ENCODE measurements around the gene CHAD. TPM values are rescaled to one million over a fixed set of nuclear protein-coding genes. Genes with fewer than 3 reads are reported as not detected.

CHAD gene
- polyA plus RNA-seq, 1 donor (not counting 4 experiments of a cell fraction or from before 2014, with no cell fraction given): not detected

DNA sequence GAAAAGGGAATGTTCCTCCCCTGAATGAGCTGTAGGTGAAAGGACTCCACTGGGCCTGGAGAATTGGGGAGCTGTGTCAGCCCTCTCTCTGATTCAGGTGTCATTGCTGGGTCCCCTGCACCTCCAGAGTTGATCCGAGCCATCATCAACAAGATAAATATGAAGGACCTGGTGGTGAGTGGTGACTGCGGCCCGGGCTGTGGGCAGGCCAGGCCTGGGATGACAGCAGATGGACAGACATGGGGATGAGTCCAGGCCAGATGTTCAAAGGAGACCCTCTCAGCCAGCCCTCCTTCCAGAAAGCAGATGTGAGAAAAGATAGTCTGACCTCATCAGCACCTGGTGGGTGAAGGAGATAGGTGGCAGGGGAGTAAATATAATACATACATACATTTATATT is 4.6 kb downstream of the CHAD start:
- no peak overlapping the region for H2AFZ ChIP-seq (ENCODE audit: control insufficient read depth, low read length)
- TF ChIP-seq EZH2 (IDR thresholded peaks at IDR 0.05; ENCODE audit: low read length): no peak
- TF ChIP-seq, protein P1, sequence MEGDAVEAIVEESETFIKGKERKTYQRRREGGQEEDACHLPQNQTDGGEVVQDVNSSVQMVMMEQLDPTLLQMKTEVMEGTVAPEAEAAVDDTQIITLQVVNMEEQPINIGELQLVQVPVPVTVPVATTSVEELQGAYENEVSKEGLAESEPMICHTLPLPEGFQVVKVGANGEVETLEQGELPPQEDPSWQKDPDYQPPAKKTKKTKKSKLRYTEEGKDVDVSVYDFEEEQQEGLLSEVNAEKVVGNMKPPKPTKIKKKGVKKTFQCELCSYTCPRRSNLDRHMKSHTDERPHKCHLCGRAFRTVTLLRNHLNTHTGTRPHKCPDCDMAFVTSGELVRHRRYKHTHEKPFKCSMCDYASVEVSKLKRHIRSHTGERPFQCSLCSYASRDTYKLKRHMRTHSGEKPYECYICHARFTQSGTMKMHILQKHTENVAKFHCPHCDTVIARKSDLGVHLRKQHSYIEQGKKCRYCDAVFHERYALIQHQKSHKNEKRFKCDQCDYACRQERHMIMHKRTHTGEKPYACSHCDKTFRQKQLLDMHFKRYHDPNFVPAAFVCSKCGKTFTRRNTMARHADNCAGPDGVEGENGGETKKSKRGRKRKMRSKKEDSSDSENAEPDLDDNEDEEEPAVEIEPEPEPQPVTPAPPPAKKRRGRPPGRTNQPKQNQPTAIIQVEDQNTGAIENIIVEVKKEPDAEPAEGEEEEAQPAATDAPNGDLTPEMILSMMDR (optimal IDR thresholded peaks at IDR 0.05 in 1 of 3, IDR thresholded peaks at IDR 0.05 in 1 of 3, conservative IDR thresholded peaks at IDR 0.05 in 1 of 3; ENCODE audit: extremely low read depth in 1 of 3, insufficient read depth in 2 of 3, low read length in 3 of 3): no peak

DNA sequence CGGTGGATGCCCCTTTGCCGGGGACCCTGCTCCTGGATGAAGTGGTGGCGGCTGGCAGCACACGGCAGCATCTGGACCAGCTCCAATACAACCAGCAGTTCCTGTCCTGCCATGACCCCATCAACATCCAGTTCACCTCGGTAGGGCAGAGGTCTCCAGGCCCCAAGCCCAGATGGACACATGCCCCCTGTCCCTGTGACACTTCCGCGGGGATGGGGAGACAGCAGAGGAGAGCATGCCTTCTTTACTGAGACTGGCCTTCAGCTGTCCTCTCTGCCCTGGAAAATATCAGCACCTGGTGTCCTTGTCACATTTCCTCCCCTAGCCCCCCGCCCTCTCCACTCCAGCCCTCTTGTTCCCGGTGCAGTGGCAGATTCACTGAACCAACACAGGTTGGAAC is 6.2 kb downstream of the CHAD start:
- no peaks in the 10 kb centered on the region for H3K79me2 ChIP-seq (ENCODE audit: control insufficient read depth, insufficient read depth, low read length)
- peaks cover 4 to 22% of the 10 kb centered on the region in 2 experiments for H3K36me3 ChIP-seq (ENCODE audit: control insufficient read depth in 2 of 2, extremely low read depth in 1 of 2, insufficient read depth in 2 of 2, low read length in 2 of 2)
- no peak for FAIRE-seq
- dilution Hi-C loops (cut with MboI; ENCODE audit: extremely low pct_ligation_motif_present, low sequenced_read_pairs): no loop called here
- peaks cover 3% of the 10 kb centered on the region for H4K20me1 ChIP-seq (ENCODE audit: control insufficient read depth, extremely low read depth, insufficient read depth, low read length)
- TF ChIP-seq, protein P1 (optimal IDR thresholded peaks at IDR 0.05 in 1 of 3, IDR thresholded peaks at IDR 0.05 in 1 of 3, conservative IDR thresholded peaks at IDR 0.05 in 1 of 3; ENCODE audit: extremely low read depth in 1 of 3, insufficient read depth in 2 of 3, low read length in 3 of 3): no peak
- TF ChIP-seq EZH2 (IDR thresholded peaks at IDR 0.05; ENCODE audit: low read length): no peak
- no peak overlapping the region for H3K9ac ChIP-seq (ENCODE audit: control insufficient read depth, extremely low read depth, insufficient read depth, low read length)
- H3K4me1 ChIP-seq (ENCODE audit: control insufficient read depth, extremely low read depth, insufficient read depth, low read length): peaks cover 18% of the 10 kb centered on the region
- no peak overlapping the region for H2AFZ ChIP-seq (ENCODE audit: control insufficient read depth, low read length)
- no peak overlapping the region for H3K27ac ChIP-seq (ENCODE audit: control insufficient read depth, insufficient read depth, low read length)
- H3K4me3 ChIP-seq (ENCODE audit: control insufficient read depth in 2 of 3, extremely low read depth in 1 of 3, insufficient read depth in 2 of 3, low read depth in 1 of 3, low read length in 3 of 3): no peak overlapping the region
- H3K9me1 ChIP-seq (ENCODE audit: control insufficient read depth, extremely low read depth, insufficient read depth, low read length): no peaks in the 10 kb centered on the region
- H3K9me3 ChIP-seq (ENCODE audit: control insufficient read depth, low read depth, low read length): no peaks in the 10 kb centered on the region
- DNase-seq (ENCODE audit: low read depth, low spot score): no peak
- no peak overlapping the region for H3K4me2 ChIP-seq (ENCODE audit: control insufficient read depth, extremely low read depth, insufficient read depth, low read depth, low read length)
- H3K27me3 ChIP-seq (ENCODE audit: control insufficient read depth, extremely low read depth, insufficient read depth, low read length): peaks cover 2% of the 10 kb centered on the region

More for the DNA sequence above, 4.6 kb downstream of the CHAD start:
- H3K79me2 ChIP-seq (ENCODE audit: control insufficient read depth, insufficient read depth, low read length): no peaks in the 10 kb centered on the region
- no peaks in the 10 kb centered on the region for H4K20me1 ChIP-seq (ENCODE audit: control insufficient read depth, extremely low read depth, insufficient read depth, low read length)
- H3K4me1 ChIP-seq (ENCODE audit: control insufficient read depth, extremely low read depth, insufficient read depth, low read length): peaks cover 9% of the 10 kb centered on the region
- no peak overlapping the region for H3K4me2 ChIP-seq (ENCODE audit: control insufficient read depth, extremely low read depth, insufficient read depth, low read depth, low read length)
- DNase-seq (ENCODE audit: low read depth, low spot score) (no peak), FAIRE-seq (no peak)
- dilution Hi-C loops (cut with MboI; ENCODE audit: extremely low pct_ligation_motif_present, low sequenced_read_pairs): no loop called here
- H3K9ac ChIP-seq (ENCODE audit: control insufficient read depth, extremely low read depth, insufficient read depth, low read length): no peak overlapping the region
- no peaks in the 10 kb centered on the region for H3K9me1 ChIP-seq (ENCODE audit: control insufficient read depth, extremely low read depth, insufficient read depth, low read length)
- peaks cover 4 to 22% of the 10 kb centered on the region in 2 experiments for H3K36me3 ChIP-seq (ENCODE audit: control insufficient read depth in 2 of 2, extremely low read depth in 1 of 2, insufficient read depth in 2 of 2, low read length in 2 of 2)
- no peak overlapping the region for H3K27ac ChIP-seq (ENCODE audit: control insufficient read depth, insufficient read depth, low read length)
- H3K9me3 ChIP-seq (ENCODE audit: control insufficient read depth, low read depth, low read length): no peaks in the 10 kb centered on the region
- H3K4me3 ChIP-seq (ENCODE audit: control insufficient read depth in 2 of 3, extremely low read depth in 1 of 3, insufficient read depth in 2 of 3, low read depth in 1 of 3, low read length in 3 of 3): no peak overlapping the region
- H3K27me3 ChIP-seq (ENCODE audit: control insufficient read depth, extremely low read depth, insufficient read depth, low read length): peaks cover 19% of the 10 kb centered on the region

All from keratinocyte (primary cell).